Esophagus squamous epithelium (tissue), 5 donors: Measurements from ENCODE around the gene ZNF532. TPM values are rescaled to one million over a fixed set of nuclear protein-coding genes. Genes with fewer than 3 reads are reported as not detected.

Source experiments
- DNase-seq: peaks from one replicate; lab custom pipeline; 2025; lab: John Stamatoyannopoulos, UW
- H3K27ac ChIP-seq, 4 donors: fragments of 200-600 bp; sonication (generic); one replicate each; pipeline ENCODE4 v1.5.1; 2016 to 2019; ENCODE audit warnings: mild to moderate bottlenecking in 1 of 4
- H3K27me3 ChIP-seq, 4 donors: fragments of 200-600 bp; sonication (generic); 1 replicate in 3 of 4; 2 replicates in 1 of 4; pipeline versions ENCODE4 v1.5.1 to v1.6.0; 2017 to 2021; ENCODE audit warnings: antibody characterized with exemption in 1 of 4
- H3K36me3 ChIP-seq, 3 donors: fragments of 200-600 bp; sonication (generic); one replicate each; pipeline ENCODE4 v1.5.1; 2016 to 2019
- H3K4me1 ChIP-seq, 3 donors: fragments of 200-600 bp; sonication (generic); one replicate each; pipeline ENCODE4 v1.5.1; 2017 to 2019
- H3K4me3 ChIP-seq, 4 donors: fragments of 200-600 bp; sonication (generic); 1 replicate in 3 of 4; 2 replicates in 1 of 4; pipeline ENCODE4 v1.5.1; 2016 to 2019; ENCODE audit warnings: mild to moderate bottlenecking in 2 of 4, moderate library complexity in 1 of 4
- H3K9me3 ChIP-seq, 3 donors: fragments of 200-600 bp; sonication (generic); one replicate each; pipeline ENCODE4 v1.5.1; 2016 to 2019
- POLR2A ChIP-seq, 4 donors: fragments of 450-650 bp; IDR thresholded peaks; one replicate each; pipeline ENCODE4 v1.6.1; 2017; ENCODE audit warnings: antibody characterized with exemption in 4 of 4, mild to moderate bottlenecking in 4 of 4, moderate library complexity in 3 of 4
- WGBS, 2 donors: methylation state at CpG; one replicate each; pipeline ENCODE4 v1.1.5; 2018; 5-methylcytosine and 5-hydroxymethylcytosine counted together
- intact Hi-C: fragments of 100-400 bp; cut with DNase I; formaldehyde crosslinking; loops from one replicate; pipeline ENCODE4 v1.15.0; 2022
- small RNA-seq, 4 donors: library from RNA; depleted of rRNA; stranded (forward); fragments of <200 nt; gene quantifications; one replicate each; pipeline ENCODE3, GENCODE V24; 2016
- total RNA-seq, 4 donors: library from RNA; depleted of rRNA; stranded (reverse); fragments of >200 nt; gene quantifications; one replicate each; pipeline ENCODE4 v1.1.0, GENCODE V29; 2016
- TF ChIP-seq, protein P1 (sequence below), 6 experiments: fragments of 450-650 bp in 4 of 6; fragments of 200-600 bp in 2 of 6; sonication (generic) in 2 of 6; IDR thresholded peaks; one replicate each; pipeline ENCODE4 v1.5.1; 2016 to 2019; ENCODE audit warnings: antibody characterized with exemption in 6 of 6, mild to moderate bottlenecking in 4 of 6, moderate library complexity in 4 of 6
- donor health status: DM: yes; HTN: yes; CAD: no.

The ZNF532 gene
- total RNA-seq, 4 donors from 2014 or later, result 30.7 to 52.3 (median 32.6) TPM

DNA sequence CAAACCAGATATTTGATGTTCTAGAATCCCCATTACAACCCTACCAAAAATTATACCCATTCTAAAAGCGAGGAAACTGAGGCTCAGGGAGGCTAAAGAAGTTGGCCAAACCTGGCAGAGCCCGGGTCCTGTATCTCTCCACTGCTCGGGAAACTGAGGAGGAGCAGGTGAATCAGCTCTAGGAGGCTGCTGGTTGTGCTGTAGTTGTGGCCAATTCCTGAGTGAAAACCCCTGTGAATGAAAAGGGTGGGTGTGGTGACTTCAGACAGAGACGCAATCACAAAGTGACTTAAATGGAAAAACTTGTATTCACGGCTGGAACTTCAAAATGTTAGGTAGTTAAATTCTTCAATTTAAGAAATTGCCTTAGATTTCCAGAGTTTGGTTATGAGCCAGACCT, 169.3 kb downstream of the ZNF532 start:
- H3K4me1 ChIP-seq, result no peaks in the 10 kb centered on the region
- intact Hi-C loops, result no loop called here
- no peak overlapping the region for H3K4me3 ChIP-seq
- no peaks in the 10 kb centered on the region for H3K9me3 ChIP-seq
- H3K27me3 ChIP-seq, result no peaks in the 10 kb centered on the region
- no peaks in the 10 kb centered on the region for H3K36me3 ChIP-seq
- TF ChIP-seq, protein P1, sequence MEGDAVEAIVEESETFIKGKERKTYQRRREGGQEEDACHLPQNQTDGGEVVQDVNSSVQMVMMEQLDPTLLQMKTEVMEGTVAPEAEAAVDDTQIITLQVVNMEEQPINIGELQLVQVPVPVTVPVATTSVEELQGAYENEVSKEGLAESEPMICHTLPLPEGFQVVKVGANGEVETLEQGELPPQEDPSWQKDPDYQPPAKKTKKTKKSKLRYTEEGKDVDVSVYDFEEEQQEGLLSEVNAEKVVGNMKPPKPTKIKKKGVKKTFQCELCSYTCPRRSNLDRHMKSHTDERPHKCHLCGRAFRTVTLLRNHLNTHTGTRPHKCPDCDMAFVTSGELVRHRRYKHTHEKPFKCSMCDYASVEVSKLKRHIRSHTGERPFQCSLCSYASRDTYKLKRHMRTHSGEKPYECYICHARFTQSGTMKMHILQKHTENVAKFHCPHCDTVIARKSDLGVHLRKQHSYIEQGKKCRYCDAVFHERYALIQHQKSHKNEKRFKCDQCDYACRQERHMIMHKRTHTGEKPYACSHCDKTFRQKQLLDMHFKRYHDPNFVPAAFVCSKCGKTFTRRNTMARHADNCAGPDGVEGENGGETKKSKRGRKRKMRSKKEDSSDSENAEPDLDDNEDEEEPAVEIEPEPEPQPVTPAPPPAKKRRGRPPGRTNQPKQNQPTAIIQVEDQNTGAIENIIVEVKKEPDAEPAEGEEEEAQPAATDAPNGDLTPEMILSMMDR (IDR thresholded peaks at IDR 0.05), result no peak
- TF ChIP-seq POLR2A (IDR thresholded peaks at IDR 0.05), result no peak
- no peak for DNase-seq
- no peak overlapping the region for H3K27ac ChIP-seq
- 60 to 86% methylated on average over 5 of the region's 5 CpGs for WGBS, 2 donors

DNA sequence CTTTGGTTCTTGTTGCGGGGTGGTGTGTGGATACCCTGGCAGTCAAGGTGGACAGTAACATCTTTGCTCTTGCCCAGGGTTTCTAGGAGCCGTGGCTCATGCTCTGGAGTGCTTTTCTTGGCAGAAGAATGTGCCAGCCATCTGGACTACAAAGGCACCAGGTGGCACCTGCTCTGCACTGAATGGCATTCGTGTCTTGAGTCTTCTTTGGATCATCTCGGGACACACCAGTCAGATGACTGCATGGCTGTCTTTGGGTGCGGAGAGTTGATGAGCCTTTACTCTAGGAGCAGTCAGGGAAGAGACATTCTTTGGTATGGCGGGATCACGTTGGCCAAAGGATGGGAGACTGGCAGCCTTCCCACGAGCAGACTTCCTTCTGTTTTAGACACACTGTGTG, 170.9 kb downstream of the ZNF532 start:
- no peak for TF ChIP-seq POLR2A (IDR thresholded peaks at IDR 0.05)
- TF ChIP-seq, protein P1 (IDR thresholded peaks at IDR 0.05), result no peak
- DNase-seq, result no peak
- H3K9me3 ChIP-seq, result no peaks in the 10 kb centered on the region

More for the DNA sequence above, 170.9 kb downstream of the ZNF532 start:
- H3K27ac ChIP-seq, result no peak overlapping the region
- H3K27me3 ChIP-seq, result no peaks in the 10 kb centered on the region
- no peak overlapping the region for H3K4me3 ChIP-seq
- H3K36me3 ChIP-seq, result no peaks in the 10 kb centered on the region
- no peaks in the 10 kb centered on the region for H3K4me1 ChIP-seq
- 90% methylated on average over 8 of the region's 8 CpGs for WGBS, 2 donors
- intact Hi-C loops, result no loop called here

Small RNA genes lying within 50 kb of the gene (small RNA-seq; reads per million reads assigned to genes)
- gene RF00096 (0 reads per million in 4 donors), gene RNU2-69P (0 to 0.14 (median 0) reads per million in 4 donors)

Other genes with a start within 250 kb of the ZNF532 start
- under 1 TPM in 3 of 4 donors, not detected in 1; 0.13 to 0.94 (median 0.57) TPM for gene ALPK2, start 235.8 kb upstream of the ZNF532 start, total RNA-seq
- 10 to 100 TPM; 25.2 to 48.6 (median 30.7) TPM for gene MALT1, start 193.4 kb upstream of the ZNF532 start, total RNA-seq